ENCODE results near the gene PFN1.
A peak's percentile ranks its signal among the peaks of the same experiment; 100 is the strongest.

The PFN1 gene

DNA sequence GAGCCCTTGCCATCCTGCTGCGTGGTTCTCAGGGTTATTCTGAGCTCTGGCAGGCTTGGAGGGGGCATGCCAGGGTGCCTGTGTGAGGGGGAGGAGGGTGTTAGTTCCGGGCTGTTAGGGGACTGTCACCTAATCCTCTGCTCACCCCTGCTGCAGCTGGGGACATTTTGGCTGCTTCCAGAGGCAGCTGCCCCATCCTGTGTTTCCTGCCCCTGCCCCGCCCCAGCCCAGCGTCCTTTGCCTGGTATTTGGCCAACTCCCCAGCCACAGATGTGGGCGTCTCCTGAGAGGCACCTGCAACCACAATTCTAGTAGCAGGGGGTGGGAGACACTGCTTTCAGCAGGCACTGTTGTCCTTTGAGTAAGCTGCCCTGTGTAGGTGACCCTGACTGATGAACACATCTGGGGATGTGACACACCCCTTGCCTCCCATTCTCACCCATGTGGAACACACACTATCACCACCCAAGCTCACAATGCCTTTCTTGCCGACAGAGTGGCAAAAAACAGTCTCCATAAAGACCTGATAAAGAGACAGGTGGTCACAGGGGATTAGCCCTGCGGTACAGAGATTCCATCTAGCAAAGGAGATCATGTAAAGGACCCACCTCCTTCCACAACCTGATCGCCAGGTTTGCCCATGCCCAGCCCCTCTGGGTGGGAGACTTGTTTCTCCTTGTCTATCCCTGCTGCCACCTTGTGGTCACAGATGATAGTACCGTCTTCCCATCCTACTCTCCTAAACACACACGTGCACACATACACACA lies 45.1 kb downstream of the PFN1 start, which contains the start of gene CHRNE:
Gene CHRNE (minus strand): TSS at position 48 of the 768 bp plus-strand sequence. CDS start 35 bp downstream, at position 13.
- H3K4me3 ChIP-seq (ENCODE audit: low read depth, low read length) = no peak within 1 kb of the TSS
- DNase-seq (ENCODE audit: low read depth) = peak; percentile 90
- TF ChIP-seq, protein P1, sequence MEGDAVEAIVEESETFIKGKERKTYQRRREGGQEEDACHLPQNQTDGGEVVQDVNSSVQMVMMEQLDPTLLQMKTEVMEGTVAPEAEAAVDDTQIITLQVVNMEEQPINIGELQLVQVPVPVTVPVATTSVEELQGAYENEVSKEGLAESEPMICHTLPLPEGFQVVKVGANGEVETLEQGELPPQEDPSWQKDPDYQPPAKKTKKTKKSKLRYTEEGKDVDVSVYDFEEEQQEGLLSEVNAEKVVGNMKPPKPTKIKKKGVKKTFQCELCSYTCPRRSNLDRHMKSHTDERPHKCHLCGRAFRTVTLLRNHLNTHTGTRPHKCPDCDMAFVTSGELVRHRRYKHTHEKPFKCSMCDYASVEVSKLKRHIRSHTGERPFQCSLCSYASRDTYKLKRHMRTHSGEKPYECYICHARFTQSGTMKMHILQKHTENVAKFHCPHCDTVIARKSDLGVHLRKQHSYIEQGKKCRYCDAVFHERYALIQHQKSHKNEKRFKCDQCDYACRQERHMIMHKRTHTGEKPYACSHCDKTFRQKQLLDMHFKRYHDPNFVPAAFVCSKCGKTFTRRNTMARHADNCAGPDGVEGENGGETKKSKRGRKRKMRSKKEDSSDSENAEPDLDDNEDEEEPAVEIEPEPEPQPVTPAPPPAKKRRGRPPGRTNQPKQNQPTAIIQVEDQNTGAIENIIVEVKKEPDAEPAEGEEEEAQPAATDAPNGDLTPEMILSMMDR (conservative IDR thresholded peaks at IDR 0.05; ENCODE audit: low read depth, low read length) = peak; percentile 81

DNA sequence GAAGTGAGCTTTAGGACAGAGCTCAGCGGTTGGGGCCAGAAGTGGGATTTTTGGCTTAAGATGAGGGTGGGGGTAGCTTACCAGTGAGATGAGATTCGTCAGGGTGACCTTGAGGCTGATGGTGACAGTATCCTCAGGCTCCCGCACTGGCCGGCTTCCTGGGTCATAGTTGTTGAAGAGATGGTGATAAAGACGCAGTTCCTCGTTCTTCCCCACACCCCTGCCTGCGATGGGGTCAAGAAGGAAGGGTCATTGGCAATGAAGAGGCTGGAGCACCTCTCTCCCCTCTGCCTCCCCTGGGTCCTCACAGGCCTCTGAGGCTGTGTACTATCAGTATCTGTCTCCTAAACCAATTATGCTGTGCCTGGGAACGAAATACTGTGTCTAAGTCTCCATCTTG lies 45.8 kb downstream of the PFN1 start:
- TF ChIP-seq, protein P1 (conservative IDR thresholded peaks at IDR 0.05; ENCODE audit: low read depth, low read length) = no peak
- no peak for DNase-seq (ENCODE audit: low read depth)
- H3K4me3 ChIP-seq (ENCODE audit: low read depth, low read length) = no peak overlapping the region

DNA sequence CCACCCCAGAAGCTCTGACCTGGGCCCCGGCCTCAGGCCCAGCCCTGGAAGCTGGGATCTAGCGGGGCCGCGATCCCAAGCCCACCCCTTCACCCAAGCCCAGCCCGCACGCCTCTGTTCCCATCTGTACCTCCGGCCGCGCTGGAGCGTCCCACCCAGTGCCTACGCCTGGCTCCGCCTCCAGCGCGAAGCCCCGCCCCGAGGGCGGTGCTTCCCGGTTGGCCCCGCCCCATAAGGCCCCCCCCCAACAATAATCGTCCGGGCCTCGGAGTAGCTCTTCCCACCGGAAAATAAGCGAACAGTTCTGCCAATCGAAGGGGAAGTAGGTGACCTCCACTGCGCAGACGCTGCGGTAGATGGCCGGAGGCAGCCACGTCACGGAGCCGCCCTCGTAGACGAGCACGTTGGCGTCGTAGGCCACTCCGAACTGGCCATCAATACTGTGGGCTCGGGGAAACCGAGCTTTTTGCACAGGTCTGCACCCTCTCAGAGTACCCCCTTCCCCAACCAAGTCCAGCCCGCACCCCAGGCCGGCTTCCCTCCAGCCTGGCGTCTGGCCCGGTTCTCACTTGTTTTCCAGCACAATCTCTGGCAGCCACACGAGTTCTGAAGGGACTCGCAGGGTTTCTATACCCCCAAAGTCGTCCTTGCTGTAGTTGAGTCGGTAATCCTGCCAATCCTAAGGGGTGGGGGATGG lies 46.5 kb downstream of the PFN1 start:
- H3K4me3 ChIP-seq (ENCODE audit: low read depth, low read length) = no peak overlapping the region
- TF ChIP-seq, protein P1 (conservative IDR thresholded peaks at IDR 0.05; ENCODE audit: low read depth, low read length) = no peak
- no peak for DNase-seq (ENCODE audit: low read depth)

DNA sequence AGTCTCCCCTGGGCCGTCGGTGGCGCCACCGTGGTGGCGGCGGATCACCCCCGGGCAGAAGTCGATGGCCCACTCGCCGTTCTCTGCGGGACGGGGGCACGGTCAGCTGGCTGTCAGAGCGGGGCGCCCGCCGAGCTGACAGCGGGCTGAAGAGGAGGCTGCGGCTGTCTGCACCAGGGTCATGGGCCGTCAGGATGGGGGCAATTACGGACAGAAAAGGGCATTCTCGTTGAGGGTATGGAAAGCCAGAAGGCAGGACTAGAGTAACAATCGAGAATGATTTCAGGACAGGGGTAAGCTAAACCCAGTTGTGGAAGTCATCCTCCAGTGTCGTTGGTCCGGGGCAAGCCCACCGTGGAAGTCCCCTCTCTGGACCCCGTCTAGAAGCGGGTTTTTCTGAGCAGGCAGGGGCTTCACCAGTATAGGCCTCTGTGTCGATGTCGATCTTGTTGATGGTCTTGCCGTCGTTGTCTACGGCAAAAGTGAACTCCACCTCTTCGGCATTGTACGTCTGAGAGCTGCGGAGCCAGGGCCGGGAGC lies 47.2 kb downstream of the PFN1 start:
- peak overlapping the region; percentile 20 for H3K4me3 ChIP-seq (ENCODE audit: low read depth, low read length)
- no peak for DNase-seq (ENCODE audit: low read depth)
- TF ChIP-seq, protein P1 (conservative IDR thresholded peaks at IDR 0.05; ENCODE audit: low read depth, low read length) = no peak

DNA sequence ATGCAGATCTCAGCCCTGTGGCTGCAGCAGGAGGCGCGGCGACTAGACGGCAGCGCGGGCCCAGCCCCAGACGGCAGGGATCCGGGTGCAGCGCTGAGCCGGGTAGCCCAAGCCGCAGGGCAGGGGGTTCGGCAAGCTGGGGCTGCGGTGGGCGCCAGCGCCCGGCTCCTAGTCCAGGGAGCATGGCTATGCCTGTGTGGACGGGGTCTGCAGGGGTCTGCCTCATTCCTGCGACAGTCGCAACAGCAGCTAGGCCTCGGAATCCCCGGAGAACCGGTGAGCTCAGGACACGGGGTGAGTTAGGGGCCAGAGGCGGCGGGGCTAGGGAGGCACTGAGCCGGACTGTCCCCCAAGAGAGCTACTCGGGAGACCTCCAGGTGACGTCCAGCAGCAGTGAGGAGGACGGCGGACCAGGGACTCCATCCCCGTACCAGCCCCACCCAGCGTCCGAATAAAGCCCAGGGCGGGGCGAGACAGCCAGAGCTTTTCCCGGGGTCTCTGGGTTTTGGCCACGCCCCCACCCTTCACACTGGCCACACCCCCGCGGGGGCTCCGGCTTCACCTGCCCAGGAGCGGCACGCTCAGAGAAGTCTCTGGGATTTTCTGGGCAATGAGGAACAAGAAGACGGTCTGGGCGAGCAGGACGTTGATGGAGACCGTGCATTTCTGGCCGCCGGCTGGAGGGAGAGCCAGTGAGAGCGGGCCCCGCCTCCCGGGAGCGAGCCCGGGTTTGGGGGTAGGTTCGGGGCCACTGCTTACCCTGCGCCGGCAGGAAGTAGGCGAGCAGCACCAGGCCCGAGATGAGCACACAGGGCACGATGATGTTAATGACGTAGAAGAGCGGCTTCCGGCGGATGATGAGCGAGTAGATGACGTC lies 47.9 kb downstream of the PFN1 start:
- TF ChIP-seq, protein P1 (conservative IDR thresholded peaks at IDR 0.05; ENCODE audit: low read depth, low read length) = no peak
- H3K4me3 ChIP-seq (ENCODE audit: low read depth, low read length) = peak overlapping the region; percentile 56
- no peak for DNase-seq (ENCODE audit: low read depth)

DNA sequence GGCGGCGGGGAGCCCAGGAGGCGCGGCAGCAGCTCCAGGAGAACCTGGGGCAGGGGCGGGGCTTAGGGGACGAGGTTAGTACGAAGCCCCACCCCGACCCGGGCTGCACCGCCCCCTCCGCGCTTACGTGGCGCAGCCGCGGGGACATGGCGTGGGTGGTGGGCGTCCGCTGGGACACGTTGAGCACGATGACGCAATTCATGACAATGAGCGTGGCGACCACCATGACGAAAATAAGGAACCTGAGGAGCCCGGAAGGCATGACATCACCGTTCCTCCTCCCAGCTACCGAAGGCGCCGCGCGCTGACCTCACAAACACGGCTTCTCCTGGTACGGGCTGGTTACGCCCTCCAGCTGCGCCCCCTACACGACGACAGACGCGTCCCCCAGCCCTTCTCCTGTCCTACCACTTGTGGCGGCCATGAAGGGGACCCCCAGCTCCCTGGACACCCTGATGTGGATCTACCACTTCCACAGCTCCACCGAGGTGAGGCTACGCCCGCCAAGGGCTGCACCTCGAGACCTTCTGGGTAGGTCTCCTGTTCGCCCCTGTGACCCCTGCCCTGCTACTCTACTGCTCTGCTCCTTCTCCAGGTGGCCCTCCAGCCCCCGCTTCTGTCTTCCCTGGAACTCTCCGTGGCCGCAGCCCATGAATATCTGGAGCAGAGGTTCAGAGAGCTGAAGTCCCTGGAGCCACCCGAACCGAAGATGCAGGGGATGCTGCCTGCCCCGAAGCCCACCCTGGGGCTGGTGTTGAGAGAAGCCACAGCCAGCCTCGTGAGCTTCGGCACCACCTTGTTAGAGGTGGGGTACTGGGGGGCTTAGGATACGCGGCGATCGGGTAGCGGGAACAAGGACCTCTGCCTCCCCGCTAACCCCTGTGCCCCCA lies 48.7 kb downstream of the PFN1 start, which contains the start of gene C17orf107:
Gene C17orf107 (plus strand): TSS at position 196 of the 890 bp plus-strand sequence. CDS start 227 bp downstream, at position 423.
- TF ChIP-seq, protein P1 (conservative IDR thresholded peaks at IDR 0.05; ENCODE audit: low read depth, low read length) = no peak
- H3K4me3 ChIP-seq (ENCODE audit: low read depth, low read length) = peak within 1 kb of the TSS; percentile 56

More for the DNA sequence above, 48.7 kb downstream of the PFN1 start, which contains the start of gene C17orf107:
- peak; percentile 61 for DNase-seq (ENCODE audit: low read depth)

All from choroid plexus epithelial cell (primary cell).